GM18511 (cell line): ENCODE results near the gene GARS1.
"Not testable (repeated sequence)": the region's sequence is repeated elsewhere in the genome, so short reads cannot be mapped to it uniquely, and the experiment has no call there.

Experiments
- ATAC-seq: cut with Tn5 transposase; IDR thresholded peaks from one replicate; pipeline ENCODE4 v1.9.1; 2021; ENCODE audit warnings: mild to moderate bottlenecking, moderate library complexity; ENCODE audit not compliant: unreplicated experiment

Gene GARS1

GRCh38 chr7:30572212-30572841 is 22.4 kb upstream of the GARS1 start:
- ATAC-seq, result no peak

GRCh38 chr7:30575910-30576309 is 18.8 kb upstream of the GARS1 start:
- ATAC-seq, result no peak

- ATAC-seq, result no peak
These were observed 11.5 kb upstream of the GARS1 start for GRCh38 chr7:30583181-30583580.

GRCh38 chr7:30584415-30584814 is 10.3 kb upstream of the GARS1 start:
- no peak for ATAC-seq

- ATAC-seq, result no peak
These were observed 9.7 kb upstream of the GARS1 start for GRCh38 chr7:30584965-30585364.

GRCh38 chr7:30585675-30586074 is 9.0 kb upstream of the GARS1 start:
- ATAC-seq, result no peak

- not testable (repeated sequence) for ATAC-seq
These were observed 7.1 kb upstream of the GARS1 start for GRCh38 chr7:30587547-30587946.

- no peak for ATAC-seq
These were observed 5.6 kb upstream of the GARS1 start for GRCh38 chr7:30589111-30589510.

GRCh38 chr7:30594048-30594539 is 584 bp upstream of the GARS1 start:
- peak; percentile 51 for ATAC-seq

GRCh38 chr7:30595436-30596013 is 847 bp downstream of the GARS1 start:
- ATAC-seq, result no peak

- no peak for ATAC-seq
These were observed 1.4 kb downstream of the GARS1 start for GRCh38 chr7:30596014-30596641.

GRCh38 chr7:30596721-30597120 is 2.0 kb downstream of the GARS1 start:
- ATAC-seq, result no peak

GRCh38 chr7:30598121-30598876 is 3.6 kb downstream of the GARS1 start:
- ATAC-seq, result no peak

GRCh38 chr7:30604901-30605300 is 10.2 kb downstream of the GARS1 start:
- no peak for ATAC-seq

- ATAC-seq, result no peak
These were observed 11.2 kb downstream of the GARS1 start for GRCh38 chr7:30605832-30606231.

GRCh38 chr7:30612658-30613265 is 18.1 kb downstream of the GARS1 start:
- ATAC-seq, result no peak

- ATAC-seq, result no peak
These were observed 19.0 kb downstream of the GARS1 start for GRCh38 chr7:30613366-30614325.

GRCh38 chr7:30616318-30616717 is 21.6 kb downstream of the GARS1 start:
- ATAC-seq, result no peak

- ATAC-seq, result no peak
These were observed 22.7 kb downstream of the GARS1 start for GRCh38 chr7:30617359-30617758.

GRCh38 chr7:30618080-30618676 is 23.5 kb downstream of the GARS1 start:
- no peak for ATAC-seq
